H9 (cell line): Measurements from ENCODE around the gene REC114. TPM values are rescaled to one million over a fixed set of nuclear protein-coding genes. Genes with fewer than 3 reads are reported as not detected.

Source experiments
- DNase-seq: peaks from one replicate; pipeline ENCODE4 v3.0.0-alpha.2; 2017
- H2AFZ ChIP-seq: one replicate; pipeline ENCODE4 v1.6.1; 2013; ENCODE audit warnings: mild to moderate bottlenecking, low read length, control low read depth, moderate library complexity
- H2AK5ac ChIP-seq: 2 replicates; pipeline ENCODE4 v1.6.1; 2013; ENCODE audit warnings: low read length, control low read depth, mixed read lengths; ENCODE audit not compliant: insufficient read length
- H2BK120ac ChIP-seq: one replicate; pipeline ENCODE4 v1.6.1; 2013; ENCODE audit warnings: low read depth, mild to moderate bottlenecking, low read length, control low read depth, inconsistent platforms; ENCODE audit not compliant: poor library complexity, severe bottlenecking
- H2BK12ac ChIP-seq: 2 replicates; pipeline ENCODE4 v1.6.1; 2013; ENCODE audit warnings: low read length, control low read depth, mixed read lengths, low read depth; ENCODE audit not compliant: insufficient read length
- H2BK15ac ChIP-seq: 2 replicates; pipeline ENCODE4 v1.6.1; 2013; ENCODE audit warnings: low read depth, low read length, control low read depth
- H2BK20ac ChIP-seq: one replicate; pipeline ENCODE4 v1.6.1; 2013; ENCODE audit warnings: low read depth, mild to moderate bottlenecking, low read length, control low read depth, inconsistent platforms; ENCODE audit not compliant: poor library complexity, severe bottlenecking
- H2BK5ac ChIP-seq: 2 replicates; pipeline ENCODE4 v1.6.1; 2013; ENCODE audit warnings: low read length, control low read depth, mixed read lengths; ENCODE audit not compliant: insufficient read length
- H3K14ac ChIP-seq: 2 replicates; pipeline ENCODE4 v1.6.1; 2013; ENCODE audit warnings: low read length, control low read depth; ENCODE audit not compliant: insufficient read depth
- H3K18ac ChIP-seq: 2 replicates; pipeline ENCODE4 v1.6.1; 2013; ENCODE audit warnings: low read depth, mild to moderate bottlenecking, mixed read lengths, low read length, control low read depth; ENCODE audit not compliant: insufficient read length
- H3K23ac ChIP-seq: 2 replicates; pipeline ENCODE4 v1.6.1; 2013; ENCODE audit warnings: low read length, control low read depth, mixed read lengths, low read depth; ENCODE audit not compliant: insufficient read length
- H3K23me2 ChIP-seq: 2 replicates; pipeline ENCODE4 v1.6.1; 2013; ENCODE audit warnings: low read depth, mild to moderate bottlenecking, mixed read lengths, low read length, control low read depth; ENCODE audit not compliant: insufficient read length, poor library complexity, severe bottlenecking
- H3K27ac ChIP-seq: 2 replicates; pipeline ENCODE4 v1.5.1; 2013; ENCODE audit warnings: low read length, control low read depth, mixed read lengths, low read depth; ENCODE audit not compliant: insufficient read length
- H3K27me3 ChIP-seq: 2 replicates; pipeline ENCODE4 v1.6.1; 2013; ENCODE audit warnings: low read length, control low read depth, inconsistent platforms; ENCODE audit not compliant: insufficient read depth
- H3K4ac ChIP-seq: 2 replicates; pipeline ENCODE4 v1.6.1; 2013; ENCODE audit warnings: low read depth, mild to moderate bottlenecking, control low read depth, inconsistent platforms, low read length, moderate library complexity
- H3K4me1 ChIP-seq: 2 replicates; pipeline ENCODE4 v1.6.1; 2013; ENCODE audit warnings: low read length, control low read depth, inconsistent platforms; ENCODE audit not compliant: insufficient read depth
- H3K4me2 ChIP-seq: 2 replicates; pipeline ENCODE4 v1.6.1; 2013; ENCODE audit warnings: low read length, control low read depth, mixed read lengths; ENCODE audit not compliant: insufficient read length, insufficient read depth
- H3K56ac ChIP-seq: 2 replicates; pipeline ENCODE4 v1.6.1; 2013; ENCODE audit warnings: low read depth, mild to moderate bottlenecking, mixed read lengths, low read length, control low read depth; ENCODE audit not compliant: insufficient read length
- H3K79me1 ChIP-seq: 2 replicates; pipeline ENCODE4 v1.6.1; 2013; ENCODE audit warnings: low read depth, mild to moderate bottlenecking, moderate library complexity, low read length, control low read depth, inconsistent platforms; ENCODE audit not compliant: insufficient read depth, poor library complexity, severe bottlenecking
- H3K79me2 ChIP-seq: 2 replicates; pipeline ENCODE4 v1.6.1; 2013; ENCODE audit warnings: low read length, control low read depth, inconsistent platforms; ENCODE audit not compliant: insufficient read depth
- H3K9ac ChIP-seq: 2 replicates; pipeline ENCODE4 v1.6.1; 2013; ENCODE audit warnings: low read length, control low read depth, mixed read lengths; ENCODE audit not compliant: insufficient read length; ENCODE audit errors: extremely low read depth
- H3K9me3 ChIP-seq: one replicate; pipeline ENCODE4 v1.6.1; 2013; ENCODE audit warnings: low read depth, low read length, inconsistent platforms; ENCODE audit not compliant: control insufficient read depth
- H3T11ph ChIP-seq: one replicate; pipeline ENCODE4 v1.6.1; 2013; ENCODE audit warnings: mild to moderate bottlenecking, low read length, control low read depth, inconsistent platforms
- H4K20me1 ChIP-seq: one replicate; pipeline ENCODE4 v1.6.1; 2013; ENCODE audit not compliant: control insufficient read depth, insufficient read length, insufficient read depth
- H4K5ac ChIP-seq: 2 replicates; pipeline ENCODE4 v1.6.1; 2013; ENCODE audit warnings: low read depth, mild to moderate bottlenecking, mixed read lengths, low read length, control low read depth; ENCODE audit not compliant: insufficient read length
- H4K8ac ChIP-seq: replicated peaks from 2 replicates; pipeline ENCODE4 v1.6.1; 2013; ENCODE audit warnings: low read length, control low read depth, mixed read lengths, low read depth; ENCODE audit not compliant: insufficient read length
- H4K91ac ChIP-seq: 2 replicates; pipeline ENCODE4 v1.6.1; 2013; ENCODE audit warnings: low read depth, mild to moderate bottlenecking, moderate library complexity, mixed read lengths, low read length, control low read depth; ENCODE audit not compliant: insufficient read length
- H3K27ac Mint-ChIP-seq, 3 experiments: 2 replicates in 2 of 3; 3 replicates in 1 of 3; pipeline ENCODE4 v1.8.0; 2020 to 2021; ENCODE audit warnings: mixed read lengths in 3 of 3, mild to moderate bottlenecking in 1 of 3, moderate library complexity in 1 of 3
- H3K27me3 Mint-ChIP-seq: 2 replicates; pipeline ENCODE4 v1.8.0; 2021; ENCODE audit warnings: low read depth, mild to moderate bottlenecking, moderate library complexity, mixed read lengths
- H3K36me3 Mint-ChIP-seq, 3 experiments: 2 replicates in 2 of 3; 3 replicates in 1 of 3; pipeline ENCODE4 v1.8.0; 2020 to 2021; ENCODE audit warnings: low read depth in 3 of 3, mixed read lengths in 3 of 3; ENCODE audit not compliant: insufficient read depth in 1 of 3
- H3K4me1 Mint-ChIP-seq, 2 experiments: 2 replicates each; pipeline ENCODE4 v1.8.0; 2020; ENCODE audit warnings: mixed read lengths in 2 of 2
- H3K4me3 Mint-ChIP-seq, 2 experiments: 2 replicates in 1 of 2; 3 replicates in 1 of 2; pipeline ENCODE4 v1.8.0; 2020 to 2021; ENCODE audit warnings: mild to moderate bottlenecking in 2 of 2, mixed read lengths in 2 of 2, moderate library complexity in 1 of 2
- H3K9me3 Mint-ChIP-seq, 2 experiments: 2 replicates in 1 of 2; 3 replicates in 1 of 2; pipeline ENCODE4 v1.8.0; 2020; ENCODE audit warnings: mild to moderate bottlenecking in 2 of 2, mixed read lengths in 2 of 2, moderate library complexity in 1 of 2
- WGBS: extraction: QIAGEN DNeasy Blood & Tissue Kit; methylation state at CpG from one replicate; pipeline ENCODE4 v1.1.7; 2013; ENCODE audit warnings: missing lambda C conversion rate, low lambda C conversion rate, mixed read lengths; ENCODE audit not compliant: insufficient read length; ENCODE audit errors: extremely low coverage; 5-methylcytosine and 5-hydroxymethylcytosine counted together
- total RNA-seq: library from RNA; stranded (reverse); gene quantifications from 2 replicates; pipeline ENCODE4 v1.2.1, GENCODE V29; 2021
- TF ChIP-seq, protein P1 (sequence below): fragments of 200-600 bp; sonication (generic); conservative IDR thresholded peaks from 3 replicates; pipeline ENCODE4 v1.8.0; 2021; ENCODE audit warnings: antibody characterized with exemption, mild to moderate bottlenecking

The REC114 gene
- total RNA-seq, 1 experiment from 2014 or later: not detected

GRCh38 chr15:73604477-73604876 is 161.5 kb downstream of the REC114 start:
- no peaks in the 10 kb centered on the region for H3K9me3 ChIP-seq
- Mint-ChIP-seq H3K27me3 (no peaks in the 10 kb centered on the region), H3K4me1 (peaks cover 26 to 28% of the 10 kb centered on the region in 2 experiments), H3K9me3 (no peaks in the 10 kb centered on the region; a peak in 1 of 5 replicates), H3K27ac (no peak overlapping the region), H3K4me3 (no peak overlapping the region), H3K36me3 (peaks cover 0 to 4% (median 0%) of the 10 kb centered on the region in 3 experiments; a peak in 1 of 7 replicates)
- H3K27ac ChIP-seq: no peak overlapping the region
- H3K4me1 ChIP-seq: peaks cover 17% of the 10 kb centered on the region; the same call in 1 of the 2 replicates
- H4K8ac ChIP-seq: no peak overlapping the region
- no peak overlapping the region for H3K56ac ChIP-seq
- no peak overlapping the region for H3T11ph ChIP-seq
- H3K79me1 ChIP-seq: peaks cover 29% of the 10 kb centered on the region
- H3K14ac ChIP-seq: no peak overlapping the region
- H2AFZ ChIP-seq: no peak overlapping the region
- no peak for DNase-seq
- H2BK12ac ChIP-seq: no peak overlapping the region
- no peak overlapping the region for H2BK15ac ChIP-seq
- H3K79me2 ChIP-seq: peaks cover 26% of the 10 kb centered on the region; the same call in 1 of the 2 replicates
- no peak overlapping the region for H2BK20ac ChIP-seq
- H2AK5ac ChIP-seq: no peak overlapping the region
- no peak overlapping the region for H3K4ac ChIP-seq
- no peak overlapping the region for H3K18ac ChIP-seq
- no peaks in the 10 kb centered on the region; the same call in 1 of the 2 replicates for H3K27me3 ChIP-seq
- no peak overlapping the region for H2BK5ac ChIP-seq
- H3K23ac ChIP-seq: no peak overlapping the region
- H3K9ac ChIP-seq: no peak overlapping the region
- no peak overlapping the region for H4K5ac ChIP-seq
- TF ChIP-seq, protein P1, sequence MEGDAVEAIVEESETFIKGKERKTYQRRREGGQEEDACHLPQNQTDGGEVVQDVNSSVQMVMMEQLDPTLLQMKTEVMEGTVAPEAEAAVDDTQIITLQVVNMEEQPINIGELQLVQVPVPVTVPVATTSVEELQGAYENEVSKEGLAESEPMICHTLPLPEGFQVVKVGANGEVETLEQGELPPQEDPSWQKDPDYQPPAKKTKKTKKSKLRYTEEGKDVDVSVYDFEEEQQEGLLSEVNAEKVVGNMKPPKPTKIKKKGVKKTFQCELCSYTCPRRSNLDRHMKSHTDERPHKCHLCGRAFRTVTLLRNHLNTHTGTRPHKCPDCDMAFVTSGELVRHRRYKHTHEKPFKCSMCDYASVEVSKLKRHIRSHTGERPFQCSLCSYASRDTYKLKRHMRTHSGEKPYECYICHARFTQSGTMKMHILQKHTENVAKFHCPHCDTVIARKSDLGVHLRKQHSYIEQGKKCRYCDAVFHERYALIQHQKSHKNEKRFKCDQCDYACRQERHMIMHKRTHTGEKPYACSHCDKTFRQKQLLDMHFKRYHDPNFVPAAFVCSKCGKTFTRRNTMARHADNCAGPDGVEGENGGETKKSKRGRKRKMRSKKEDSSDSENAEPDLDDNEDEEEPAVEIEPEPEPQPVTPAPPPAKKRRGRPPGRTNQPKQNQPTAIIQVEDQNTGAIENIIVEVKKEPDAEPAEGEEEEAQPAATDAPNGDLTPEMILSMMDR: no peak
- no peak overlapping the region for H3K4me2 ChIP-seq
- H2BK120ac ChIP-seq: no peak overlapping the region
- no CpG with 5 or more reads among the region's 1 CpG for WGBS
- H4K20me1 ChIP-seq: no peaks in the 10 kb centered on the region
- H4K91ac ChIP-seq: no peak overlapping the region
- H3K23me2 ChIP-seq: no peaks in the 10 kb centered on the region
